HG02623 (cell line): ENCODE data around the gene L1TD1.
"Not testable (repeated sequence)": the region's sequence is repeated elsewhere in the genome, so short reads cannot be mapped to it uniquely, and the experiment has no call there.

Experiments used
- ATAC-seq: cut with Tn5 transposase; IDR thresholded peaks from one replicate; pipeline ENCODE4 v1.9.1; 2021; ENCODE audit warnings: moderate library complexity; ENCODE audit not compliant: unreplicated experiment

L1TD1 gene, protein sequence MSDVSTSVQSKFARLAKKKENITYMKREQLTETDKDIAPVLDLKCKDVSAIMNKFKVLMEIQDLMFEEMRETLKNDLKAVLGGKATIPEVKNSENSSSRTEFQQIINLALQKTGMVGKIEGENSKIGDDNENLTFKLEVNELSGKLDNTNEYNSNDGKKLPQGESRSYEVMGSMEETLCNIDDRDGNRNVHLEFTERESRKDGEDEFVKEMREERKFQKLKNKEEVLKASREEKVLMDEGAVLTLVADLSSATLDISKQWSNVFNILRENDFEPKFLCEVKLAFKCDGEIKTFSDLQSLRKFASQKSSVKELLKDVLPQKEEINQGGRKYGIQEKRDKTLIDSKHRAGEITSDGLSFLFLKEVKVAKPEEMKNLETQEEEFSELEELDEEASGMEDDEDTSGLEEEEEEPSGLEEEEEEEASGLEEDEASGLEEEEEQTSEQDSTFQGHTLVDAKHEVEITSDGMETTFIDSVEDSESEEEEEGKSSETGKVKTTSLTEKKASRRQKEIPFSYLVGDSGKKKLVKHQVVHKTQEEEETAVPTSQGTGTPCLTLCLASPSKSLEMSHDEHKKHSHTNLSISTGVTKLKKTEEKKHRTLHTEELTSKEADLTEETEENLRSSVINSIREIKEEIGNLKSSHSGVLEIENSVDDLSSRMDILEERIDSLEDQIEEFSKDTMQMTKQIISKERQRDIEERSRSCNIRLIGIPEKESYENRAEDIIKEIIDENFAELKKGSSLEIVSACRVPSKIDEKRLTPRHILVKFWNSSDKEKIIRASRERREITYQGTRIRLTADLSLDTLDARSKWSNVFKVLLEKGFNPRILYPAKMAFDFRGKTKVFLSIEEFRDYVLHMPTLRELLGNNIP

DNA sequence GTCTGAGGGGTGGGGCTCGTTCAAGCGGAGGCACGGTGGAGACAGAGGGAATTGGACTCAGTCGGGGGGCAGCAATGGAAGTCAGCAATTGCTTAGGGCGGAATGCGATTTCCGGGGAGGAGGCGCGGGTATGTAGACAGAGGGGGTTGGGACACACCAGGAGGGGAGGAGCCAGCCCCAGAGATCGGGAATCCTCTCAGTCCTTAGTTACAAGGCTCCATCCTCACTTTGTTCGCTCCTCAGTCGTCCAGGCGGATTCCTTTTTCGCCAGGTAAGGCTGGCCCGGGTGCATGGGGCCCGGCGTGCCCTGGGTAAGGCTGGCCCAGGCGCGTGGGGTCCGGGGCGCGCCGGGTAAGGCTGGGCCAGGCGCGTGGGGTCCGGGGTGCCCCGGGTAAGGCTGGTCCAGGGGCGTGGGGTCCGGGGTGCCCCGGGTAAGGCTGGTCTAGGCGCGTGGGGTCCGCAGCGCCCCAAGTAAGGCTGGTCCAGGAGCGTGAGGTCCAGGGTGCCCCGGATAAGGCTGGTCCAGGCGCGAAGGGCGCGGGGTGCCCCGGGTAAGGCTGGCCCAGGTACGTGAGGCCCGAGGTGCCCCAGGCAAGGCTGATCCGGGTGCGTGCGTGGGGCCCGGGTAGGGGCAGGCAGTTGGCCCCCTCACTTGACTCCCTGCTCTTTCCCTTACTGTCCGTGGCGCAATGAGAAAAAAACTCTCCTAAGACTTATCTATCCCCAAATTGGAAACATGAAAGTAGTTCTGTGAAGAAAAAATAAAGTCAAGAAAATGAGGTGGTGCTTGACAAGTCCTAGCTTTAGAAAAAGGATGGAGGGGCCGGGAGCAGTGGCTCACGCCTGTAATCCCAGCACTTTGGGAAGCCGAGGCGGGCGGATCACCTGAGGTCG is at the start of gene L1TD1:
TSS of gene L1TD1 (plus strand) at position 199 of the 894 bp plus-strand sequence. CDS start 11,780 bp downstream, outside the sequence.
- no peak for ATAC-seq

DNA sequence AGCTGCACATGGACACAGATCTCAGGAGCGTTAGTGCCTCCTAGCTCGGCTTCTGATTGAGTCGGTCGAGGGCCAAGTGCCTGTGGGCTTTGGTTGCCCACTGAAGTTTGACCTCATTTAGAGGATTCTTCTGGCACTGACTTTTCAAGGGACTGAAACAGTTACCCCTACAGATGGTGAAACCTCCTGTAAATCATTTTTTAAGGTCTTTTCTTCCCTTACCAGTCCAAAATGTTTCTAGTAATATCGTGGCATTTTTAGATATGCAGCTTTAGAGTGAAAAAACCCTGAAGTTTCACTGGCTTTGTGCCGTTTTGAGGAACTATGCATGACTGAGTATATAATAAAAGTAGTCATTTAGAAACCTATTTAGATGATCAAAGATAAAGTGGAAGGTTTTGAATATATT is 34.7 kb upstream of the L1TD1 start:
- ATAC-seq, result no peak

DNA sequence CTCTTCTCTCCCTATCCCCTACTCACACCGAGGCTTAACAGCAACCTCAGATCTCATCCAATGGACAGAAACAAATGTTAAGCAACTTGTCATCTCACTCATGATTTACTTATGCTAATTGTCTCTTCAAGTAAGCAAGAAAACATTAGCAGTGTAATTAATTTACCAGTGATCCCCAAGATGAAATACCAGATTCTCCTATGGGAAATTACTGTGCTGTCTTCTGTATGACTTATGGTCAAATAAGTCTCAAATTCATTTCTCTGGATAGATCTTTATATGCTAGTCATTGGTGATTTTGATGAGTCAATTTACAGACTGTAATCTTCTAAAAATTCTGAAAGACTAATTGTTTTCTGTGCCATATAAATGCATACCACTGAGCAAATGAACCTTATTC is 32.9 kb upstream of the L1TD1 start:
- no peak for ATAC-seq

DNA sequence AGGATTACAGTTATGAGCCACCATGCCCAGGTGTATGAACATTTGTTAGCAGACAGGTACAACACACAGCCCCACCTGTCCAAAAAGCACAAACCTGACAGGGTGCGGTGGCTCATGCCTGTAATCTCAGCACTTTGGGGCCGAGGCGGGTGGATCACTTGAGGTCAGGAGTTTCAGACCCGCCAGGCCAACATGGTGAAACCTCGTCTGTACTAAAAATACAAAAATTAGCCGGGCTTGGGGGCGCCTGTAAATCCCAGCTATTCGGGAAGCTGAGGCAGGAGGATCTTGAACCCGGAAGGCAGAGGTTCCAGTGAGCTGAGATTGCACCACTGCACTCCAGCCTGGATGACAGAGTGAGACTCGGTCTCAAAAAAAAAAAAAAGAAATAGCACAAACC is 24.3 kb upstream of the L1TD1 start:
- ATAC-seq, result not testable (repeated sequence)

DNA sequence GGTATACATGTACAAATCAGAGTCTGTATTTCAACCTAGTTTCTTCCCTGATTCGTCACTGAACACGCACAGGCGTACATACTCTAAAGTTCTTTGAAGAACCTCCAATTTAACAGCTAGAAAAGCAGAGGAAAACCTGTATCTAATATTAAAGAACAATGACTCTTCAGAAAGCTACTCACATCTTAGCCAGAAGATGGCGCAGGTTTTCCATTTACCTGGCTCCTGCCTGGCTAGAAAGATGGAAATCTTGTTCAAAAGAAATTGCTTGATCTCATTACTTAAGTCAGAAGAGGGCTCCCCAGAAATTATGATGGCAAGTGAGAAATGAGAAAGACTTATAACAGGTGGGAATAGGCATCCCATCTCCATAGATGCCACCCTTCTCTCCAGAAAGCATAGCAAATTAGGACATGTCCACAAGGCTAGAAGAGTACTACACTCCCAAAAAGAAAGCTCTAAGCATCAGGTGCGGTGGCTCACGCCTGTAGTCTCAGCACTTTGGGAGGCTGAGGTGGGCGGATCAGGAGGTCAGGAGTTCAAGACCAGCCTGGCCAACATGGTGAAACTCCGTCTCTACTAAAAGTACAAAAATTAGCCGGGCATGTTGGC is 19.0 kb upstream of the L1TD1 start:
- ATAC-seq, result no peak

DNA sequence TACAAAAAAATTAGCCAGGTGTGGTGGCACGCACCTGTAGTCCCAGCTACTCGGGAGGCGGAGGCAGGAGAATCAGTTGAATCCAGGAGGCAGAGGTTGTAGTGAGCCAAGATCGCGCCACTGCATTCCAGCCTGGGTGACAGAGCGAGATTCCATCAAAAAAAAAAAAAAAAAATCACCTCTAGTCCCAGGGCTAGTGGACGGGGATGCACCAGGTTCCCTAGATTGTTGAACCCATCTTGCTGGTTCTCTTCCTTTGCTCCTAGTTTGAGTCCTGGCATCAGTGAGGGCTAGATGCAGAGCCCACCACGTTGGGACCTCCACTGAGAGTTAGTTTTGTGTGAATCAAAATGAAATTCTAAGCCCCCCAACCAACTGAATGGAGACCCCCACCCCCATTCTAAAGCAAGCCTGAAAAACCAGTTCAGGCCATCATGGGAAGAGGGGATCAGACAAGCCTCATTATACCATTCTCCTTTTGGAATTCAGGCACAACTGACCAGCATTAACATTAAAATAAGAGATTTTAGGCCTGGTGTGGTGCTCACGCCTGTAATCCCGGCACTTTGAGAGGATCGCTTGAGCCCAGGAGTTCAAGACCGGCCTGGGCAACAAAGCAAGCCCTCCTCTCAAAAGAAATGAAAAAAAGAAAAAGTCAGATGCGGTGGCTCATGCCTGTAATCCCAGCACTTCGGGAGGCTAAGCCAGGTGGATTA is 17.9 kb upstream of the L1TD1 start:
- no peak for ATAC-seq

DNA sequence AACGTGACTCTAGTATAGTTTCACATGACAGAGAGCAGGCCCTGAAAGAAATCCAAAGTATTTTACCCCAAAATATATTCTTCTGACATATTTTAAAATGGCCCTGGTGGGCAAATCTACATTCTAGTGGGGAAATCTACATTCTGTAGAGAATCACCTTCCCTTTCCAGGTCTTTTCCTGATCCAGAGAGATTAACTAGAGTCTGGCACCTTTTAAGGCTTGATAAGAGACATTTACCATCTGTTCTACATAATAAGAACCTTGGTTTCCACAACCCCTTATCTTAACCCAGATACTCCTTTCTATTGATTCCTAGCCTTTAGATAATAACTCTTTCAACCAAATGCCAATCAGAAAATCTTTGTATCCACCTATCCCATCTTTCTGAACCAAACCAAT is 17.0 kb upstream of the L1TD1 start:
- no peak for ATAC-seq

DNA sequence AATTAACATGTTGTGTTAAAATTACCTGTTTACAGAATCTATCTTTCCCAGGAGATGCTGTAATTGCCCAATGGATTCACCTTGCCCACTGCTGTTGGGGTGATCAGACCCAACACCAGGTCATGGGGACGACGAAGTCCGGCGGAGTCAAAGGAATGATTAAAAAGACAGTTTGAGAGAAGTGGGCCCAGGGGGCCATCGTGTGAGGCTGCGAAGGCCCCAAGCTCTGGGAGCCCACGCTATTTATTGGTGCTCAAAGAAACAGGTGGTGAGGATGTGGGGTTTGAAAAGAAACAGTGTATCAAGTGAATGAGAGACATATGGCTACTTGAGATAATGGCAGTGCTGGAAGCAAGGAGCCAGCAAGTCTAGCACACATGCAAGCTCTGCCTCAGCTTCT is 16.3 kb upstream of the L1TD1 start:
- ATAC-seq, result no peak

DNA sequence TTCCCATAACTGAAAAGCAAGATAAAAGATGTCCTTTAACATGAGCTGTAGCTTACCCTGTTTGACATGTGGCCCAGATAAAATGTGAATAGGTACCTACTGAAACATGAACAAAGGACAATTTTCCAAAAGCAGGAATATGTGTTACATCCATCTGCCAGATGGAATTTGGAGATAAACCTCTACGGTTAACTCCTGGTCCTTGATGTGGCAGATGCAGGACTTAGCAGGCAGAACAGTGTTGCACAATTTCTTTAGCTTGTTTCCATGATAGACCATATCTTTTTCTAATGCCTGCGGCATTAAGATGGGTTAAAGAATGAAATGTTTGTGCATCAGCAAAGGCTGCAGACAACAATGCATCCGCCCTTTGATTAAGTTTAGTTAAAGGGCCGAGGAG is 14.6 kb upstream of the L1TD1 start:
- not testable (repeated sequence) for ATAC-seq

DNA sequence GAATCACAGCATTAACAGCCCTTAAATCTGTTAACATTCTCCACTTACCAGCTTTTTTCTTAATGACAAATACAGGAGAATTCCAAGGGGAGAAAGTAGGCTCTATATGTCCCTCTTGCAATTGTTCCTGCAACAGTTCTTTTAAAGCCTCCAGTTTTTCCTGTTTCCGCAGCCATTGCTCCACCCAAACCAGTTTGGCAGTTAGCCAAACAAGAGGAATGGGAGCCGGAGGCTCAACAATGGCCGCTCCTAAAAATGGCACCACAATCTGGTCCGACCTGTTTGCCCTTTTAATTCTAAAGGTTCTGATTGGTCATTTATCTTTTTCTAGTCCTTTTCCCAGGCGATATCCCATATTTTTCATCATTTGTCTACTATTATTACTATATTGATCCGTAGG is 14.0 kb upstream of the L1TD1 start:
- no peak for ATAC-seq

DNA sequence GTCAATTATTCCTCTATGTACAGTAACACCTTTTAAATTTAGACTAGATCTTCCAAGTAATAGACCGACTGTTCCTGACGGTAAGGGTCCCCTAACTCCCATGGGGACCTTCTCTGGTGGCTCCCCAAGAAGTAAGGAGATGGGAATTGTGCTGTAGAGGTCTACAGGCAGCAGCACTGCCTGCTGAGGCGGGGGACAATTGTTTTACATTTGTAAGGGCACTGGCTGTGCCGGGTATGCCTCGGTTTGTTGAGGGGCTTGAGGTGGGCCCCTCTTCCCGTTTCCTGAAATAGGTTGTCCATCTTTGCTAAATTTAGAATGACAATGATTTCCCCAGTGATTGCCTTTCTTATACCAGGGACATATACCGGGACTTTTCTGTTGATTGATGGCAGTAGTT is 13.1 kb upstream of the L1TD1 start:
- no peak for ATAC-seq

DNA sequence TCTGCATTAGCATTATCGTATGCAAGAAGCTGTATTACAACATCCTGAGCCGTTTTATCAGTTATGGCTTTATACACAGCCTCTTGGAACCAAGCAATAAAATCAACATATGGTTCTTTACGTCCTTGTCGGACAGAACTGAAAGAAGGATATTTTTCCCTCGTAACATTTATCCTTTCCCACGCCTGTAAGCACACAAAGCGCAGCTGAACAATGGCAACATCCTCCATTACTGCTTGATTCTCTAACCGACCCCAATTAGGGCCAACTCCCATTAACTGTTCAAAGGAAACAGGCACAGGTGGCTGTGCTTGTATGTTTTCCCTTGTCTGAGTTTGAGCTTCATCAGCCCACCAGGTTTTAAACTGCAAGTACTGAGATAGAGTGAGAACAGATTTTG is 12.5 kb upstream of the L1TD1 start:
- not testable (repeated sequence) for ATAC-seq

DNA sequence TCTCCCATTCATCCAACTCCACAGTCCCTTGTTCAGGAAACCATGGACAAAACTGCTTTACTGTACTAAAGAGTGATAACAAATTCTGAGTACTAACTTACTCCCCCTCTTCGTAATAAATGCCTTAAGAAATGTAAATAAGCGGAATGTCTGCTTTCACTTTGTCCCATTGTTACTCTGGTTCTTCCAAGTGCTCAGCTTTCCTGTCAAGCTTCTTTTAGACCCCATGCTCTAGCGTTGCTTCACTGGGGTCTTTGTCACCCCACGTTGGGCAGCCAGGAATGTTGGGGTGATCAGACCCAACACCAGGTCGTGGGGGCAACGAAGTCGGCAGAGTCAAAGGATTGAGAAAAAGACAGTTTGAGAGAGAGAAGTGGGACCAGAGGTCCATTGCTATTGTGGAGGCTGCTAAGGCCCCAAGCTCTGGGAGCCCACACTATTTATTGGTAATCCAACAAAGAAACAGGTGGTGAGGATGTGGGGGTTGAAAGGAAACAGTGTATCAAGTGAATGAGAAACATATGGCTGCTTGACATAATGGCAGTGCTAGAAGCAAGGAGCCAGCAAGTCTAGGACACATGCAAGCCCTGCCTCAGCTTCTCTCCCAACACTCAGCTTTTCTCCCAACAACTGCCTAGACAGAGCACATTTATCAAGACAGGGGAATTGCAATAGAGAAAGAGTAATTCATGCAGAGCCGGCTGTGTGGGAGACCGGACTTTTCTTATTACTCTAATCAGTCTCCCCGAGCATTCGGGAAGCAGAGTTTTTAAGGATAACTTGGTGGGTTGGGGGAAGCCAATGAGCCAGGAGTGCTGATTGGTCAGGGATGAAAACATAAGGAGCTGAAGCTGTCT is 11.3 kb upstream of the L1TD1 start:
- not testable (repeated sequence) for ATAC-seq

DNA sequence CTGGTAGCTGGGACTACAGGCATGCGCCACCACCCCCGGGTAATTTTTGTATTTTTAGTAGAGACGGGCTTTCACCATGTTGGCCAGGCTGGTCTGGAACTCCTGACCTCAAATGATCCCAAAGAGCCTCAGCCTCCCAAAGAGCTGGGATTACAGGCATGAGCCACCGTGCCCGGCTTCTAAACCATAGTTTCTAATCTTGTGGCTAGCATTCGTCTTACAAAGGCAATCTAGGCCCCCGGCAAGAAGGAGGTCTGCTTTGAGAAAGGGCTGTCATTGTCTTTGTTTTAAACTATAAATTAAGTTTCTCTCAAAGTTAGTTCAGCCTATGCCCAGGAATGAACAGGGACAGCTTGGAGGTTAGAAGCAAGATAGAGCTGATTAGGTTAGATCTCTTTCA is 10.3 kb upstream of the L1TD1 start:
- no peak for ATAC-seq

DNA sequence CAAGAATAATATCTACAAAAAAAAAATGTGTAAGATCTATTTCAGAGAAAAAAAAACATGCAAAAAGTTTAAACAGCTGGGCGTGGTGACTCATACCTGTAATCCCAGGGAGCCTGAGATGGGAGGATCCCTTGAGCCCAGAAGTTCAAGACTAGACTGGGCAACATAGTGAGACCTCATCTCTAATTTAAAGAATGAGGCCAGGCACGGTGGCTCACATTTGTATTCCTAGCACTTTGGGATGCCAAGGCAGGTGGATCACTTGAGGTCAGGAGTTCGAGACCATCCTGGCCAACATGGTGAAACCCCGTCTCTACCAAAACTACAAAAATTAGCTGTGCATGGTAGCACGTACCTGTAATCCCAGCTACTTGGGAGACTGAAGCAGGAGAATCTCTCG is 9.4 kb upstream of the L1TD1 start:
- not testable (repeated sequence) for ATAC-seq

DNA sequence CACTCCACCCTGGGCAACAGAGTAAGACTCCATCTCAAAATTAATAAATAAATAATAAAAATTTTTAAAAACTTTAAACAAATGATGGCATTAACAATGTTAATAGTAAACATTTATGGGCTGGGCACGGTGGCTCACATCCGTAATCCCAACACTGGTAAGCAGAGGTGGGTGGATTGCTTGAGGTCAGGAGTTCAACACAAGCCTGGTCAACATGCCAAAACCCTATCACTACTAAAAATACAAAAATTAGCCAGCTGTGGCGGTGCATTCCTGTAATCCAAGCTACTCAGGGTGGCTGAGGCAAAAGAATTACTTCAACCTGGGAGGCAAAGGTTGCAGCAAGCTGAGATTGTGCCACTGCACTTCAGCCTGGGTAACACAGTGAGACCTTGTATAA is 9.0 kb upstream of the L1TD1 start:
- no peak for ATAC-seq

DNA sequence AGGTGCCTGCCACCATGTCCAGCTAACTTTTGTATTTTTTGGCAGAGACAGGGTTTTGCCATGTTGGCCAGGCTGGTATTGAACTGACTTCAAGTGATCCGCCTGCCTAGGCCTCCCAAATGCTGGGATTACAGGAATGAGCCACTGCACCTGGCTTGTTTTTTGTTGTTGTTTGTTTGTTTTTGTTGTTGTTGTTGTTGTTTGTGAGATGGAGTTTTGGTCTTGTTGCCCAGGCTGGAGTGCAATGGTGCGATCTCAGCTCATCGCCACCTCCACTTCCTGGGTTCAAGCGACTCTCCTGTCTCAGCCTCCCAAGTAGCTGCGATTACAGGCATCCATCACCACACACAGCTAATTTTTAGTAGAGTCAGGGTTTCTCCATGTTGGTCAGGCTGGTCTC is 7.1 kb upstream of the L1TD1 start:
- ATAC-seq, result no peak

DNA sequence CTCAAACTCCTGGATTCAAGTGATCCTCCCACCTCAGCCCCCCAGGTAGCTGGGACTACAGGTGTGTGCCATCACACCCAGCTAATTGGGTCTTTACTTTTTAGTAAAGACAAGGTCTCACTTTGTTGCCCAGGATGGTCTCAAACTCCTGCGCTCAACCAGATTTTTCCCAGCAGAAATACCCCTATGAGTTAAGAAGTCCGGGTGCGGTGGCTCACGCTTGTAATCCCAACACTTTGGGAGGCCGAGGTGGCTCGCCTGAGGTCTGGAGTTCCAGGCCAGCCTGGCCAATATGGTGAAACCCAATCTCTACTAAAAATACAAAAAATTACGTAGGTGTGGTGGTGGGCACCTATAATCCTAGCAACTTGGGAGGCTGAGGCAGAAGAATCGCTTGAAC is 6.5 kb upstream of the L1TD1 start:
- ATAC-seq, result no peak

DNA sequence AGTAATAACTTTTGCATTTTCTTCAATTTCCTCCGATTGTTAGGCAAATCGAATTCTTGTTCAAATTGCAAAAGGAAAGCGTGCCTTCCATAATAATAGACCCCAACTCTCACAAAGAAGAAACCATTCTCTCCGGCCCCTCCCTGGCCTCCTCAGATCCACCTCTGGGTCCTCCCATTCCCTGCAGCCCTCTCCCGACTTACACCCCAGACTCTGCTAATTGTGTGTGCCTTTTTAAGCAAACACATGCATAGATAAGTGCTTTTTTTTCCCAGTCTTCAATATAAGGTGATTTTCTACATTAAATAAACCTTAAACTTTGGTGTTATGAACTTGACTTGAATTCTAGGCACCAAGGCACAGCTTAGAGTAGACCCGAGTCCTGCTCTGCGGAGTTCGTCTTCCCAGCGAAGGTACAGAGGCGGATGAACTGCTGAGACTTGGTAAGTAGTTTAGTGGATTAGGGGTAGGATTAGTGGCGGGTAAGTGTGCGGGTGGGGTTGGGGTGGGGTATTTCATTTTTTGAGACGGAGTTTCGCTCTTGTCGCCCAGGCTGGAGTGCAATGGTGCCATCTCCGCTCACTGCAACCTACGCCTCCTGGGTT is 1.5 kb downstream of the L1TD1 start:
- no peak for ATAC-seq
